RWPE1 (cell line): ENCODE measurements around the gene PPP1R11.
A peak's percentile ranks its signal among the peaks of the same experiment; 100 is the strongest.
"Not testable (repeated sequence)": the region's sequence is repeated elsewhere in the genome, so short reads cannot be mapped to it uniquely, and the experiment has no call there.

Experiments
- CTCF ChIA-PET: fragments of 350-600 bp; sonication (Branson Sonifier 250); formaldehyde crosslinking; extraction: SDS; loops from one replicate; lab custom pipeline; 2021; lab: Yijun Ruan, JAX
- POLR2A ChIA-PET: fragments of 400-600 bp; formaldehyde crosslinking; extraction: SDS; loops from one replicate; lab custom pipeline; 2020; ENCODE audit warnings: antibody characterized with exemption; ENCODE audit not compliant: low non-redundant PET; lab: Yijun Ruan, JAX
- DNase-seq: peaks from one replicate; pipeline ENCODE4 v3.0.0; 2012; ENCODE audit warnings: low spot score
- H3K27ac ChIP-seq: fragments of 450-650 bp; 2 replicates; pipeline ENCODE4 v1.5.1; 2017
- CTCF ChIP-seq: fragments of 450-650 bp; conservative IDR thresholded peaks from 2 replicates; pipeline ENCODE4 v1.5.1; 2017; ENCODE audit warnings: low read depth, mild to moderate bottlenecking

Gene PPP1R11

DNA sequence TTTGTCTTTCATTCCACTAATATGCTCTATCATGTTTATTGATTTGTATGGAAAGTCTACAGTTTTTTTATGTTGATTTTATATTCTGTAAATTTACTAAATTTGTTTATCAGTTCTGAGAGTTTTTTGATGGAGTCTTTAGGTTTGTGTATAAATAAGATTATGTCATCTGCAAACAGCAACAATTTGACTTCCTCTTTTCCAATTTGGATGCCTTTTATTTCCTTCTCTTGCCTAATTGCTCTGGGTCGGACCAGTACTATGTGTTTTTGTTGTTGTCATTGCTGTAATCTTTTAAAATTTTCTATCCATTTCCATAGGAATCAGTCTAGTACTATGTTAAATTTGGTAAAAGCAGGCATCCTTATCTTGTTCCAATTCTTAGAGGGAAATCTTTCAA lies 37.4 kb upstream of the PPP1R11 start:
- ChIA-PET CTCF (no interaction called here), POLR2A (no interaction called here)
- no peak overlapping the region for H3K27ac ChIP-seq
- TF ChIP-seq CTCF: no peak
- DNase-seq: no peak

GRCh38 chr6:30031381-30031780 lies 35.6 kb upstream of the PPP1R11 start:
- no peak for DNase-seq

DNA sequence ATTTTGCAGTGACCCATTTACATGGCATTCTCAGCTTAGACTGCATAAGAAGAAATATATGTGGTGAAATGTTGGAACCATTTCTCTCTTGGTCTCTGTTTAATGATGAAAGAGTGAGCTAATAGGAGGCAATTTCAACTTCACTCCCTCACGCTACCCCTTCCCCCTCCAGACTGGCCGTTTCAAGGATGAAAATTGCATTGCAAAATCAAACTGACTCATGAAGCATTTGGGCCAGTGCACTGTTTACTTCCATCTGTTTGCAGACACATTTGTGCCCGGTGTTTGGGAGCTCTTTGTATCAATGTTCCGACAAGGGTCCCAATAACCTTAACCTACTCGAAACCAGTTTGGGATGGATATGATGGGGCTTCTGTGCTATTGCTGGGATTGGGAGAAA lies 33.6 kb upstream of the PPP1R11 start:
- CTCF ChIA-PET: interaction anchor here (0.6 kb wide), 1 partner anchor 8 kb away, joined by 6 read pairs; no protein-coding TSS in a partner anchor
- POLR2A ChIA-PET, DNase-seq, H3K27ac ChIP-seq: not testable (repeated sequence)

More at GRCh38 chr6:30031381-30031780, 35.6 kb upstream of the PPP1R11 start:
- H3K27ac ChIP-seq: no peak overlapping the region
- TF ChIP-seq CTCF: no peak
- POLR2A ChIA-PET: no interaction called here
- CTCF ChIA-PET: interaction anchor here (0.6 to 0.8 kb wide), 2 partner anchors 335 to 1855 kb away, joined by 3 to 4 read pairs; no protein-coding TSS in a partner anchor

DNA sequence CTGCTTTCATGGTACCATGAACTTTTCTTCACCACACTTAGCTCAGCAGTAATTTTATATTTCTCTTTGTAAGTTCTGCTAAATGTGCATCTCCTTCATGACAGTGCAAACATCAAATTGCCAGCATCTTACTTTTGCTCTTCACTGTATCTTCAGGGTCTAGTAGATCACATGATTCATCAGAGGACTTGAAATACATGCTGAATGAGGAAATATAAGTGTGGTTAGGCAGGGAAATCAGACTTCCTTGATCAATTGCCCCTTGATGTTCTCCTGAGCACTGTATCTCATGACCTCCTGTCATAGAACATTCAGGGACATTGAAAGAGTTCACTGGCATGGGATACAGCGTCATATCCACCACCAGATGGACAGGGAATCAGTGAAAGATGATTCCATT lies 31.2 kb upstream of the PPP1R11 start:
- POLR2A ChIA-PET: no interaction called here
- no peak for DNase-seq
- TF ChIP-seq CTCF: no peak
- no peak overlapping the region for H3K27ac ChIP-seq
- CTCF ChIA-PET: no interaction called here

DNA sequence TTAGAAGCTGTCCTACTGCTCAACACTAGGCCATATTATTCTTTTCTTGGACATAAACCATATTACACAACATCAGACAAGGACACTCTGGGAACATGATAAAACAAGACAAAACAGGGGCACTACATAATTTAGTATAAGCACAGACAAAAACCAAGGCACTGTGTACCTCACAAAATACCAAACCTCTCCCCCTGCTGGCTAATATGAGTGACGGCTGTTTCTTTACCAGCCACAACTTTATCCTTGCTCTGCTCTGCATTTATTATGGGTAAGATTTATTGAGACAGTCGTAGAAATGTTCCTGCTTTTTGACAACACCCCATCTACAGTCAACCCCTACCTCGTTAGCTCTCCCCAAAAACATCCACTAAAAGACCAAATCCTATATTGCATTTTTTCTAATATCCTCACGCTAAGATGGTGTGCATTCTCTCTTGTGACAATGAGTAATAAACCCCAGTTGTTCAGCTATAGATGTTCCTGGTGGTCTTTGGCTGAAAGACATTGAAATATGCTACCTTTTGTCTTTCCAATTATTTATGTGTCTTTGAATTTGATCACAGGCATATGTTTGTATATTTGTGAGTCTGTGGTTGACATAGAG lies 29.7 kb upstream of the PPP1R11 start:
- H3K27ac ChIP-seq: no peak overlapping the region
- peak; percentile 38 for DNase-seq
- TF ChIP-seq CTCF: peak; percentile 55
- ChIA-PET POLR2A (no interaction called here), CTCF (interaction anchor here (0.6 to 0.9 kb wide), 5 partner anchors 9 to 135 kb away, joined by 3 read pairs; no protein-coding TSS in a partner anchor)

GRCh38 chr6:30041221-30041620 lies 25.8 kb upstream of the PPP1R11 start:
- no peak overlapping the region for H3K27ac ChIP-seq
- ChIA-PET CTCF (interaction anchor here (0.6 to 0.7 kb wide), 3 partner anchors 52 to 282 kb away, joined by 3 to 6 read pairs (median 4); no protein-coding TSS in a partner anchor), POLR2A (no interaction called here)
- TF ChIP-seq CTCF: no peak
- no peak for DNase-seq

GRCh38 chr6:30041821-30042220 lies 25.2 kb upstream of the PPP1R11 start:
- no peak for TF ChIP-seq CTCF
- no peak for DNase-seq
- ChIA-PET POLR2A (no interaction called here), CTCF (interaction anchor here (0.6 kb wide), 1 partner anchor 89 kb away, joined by 6 read pairs; no protein-coding TSS in a partner anchor)
- H3K27ac ChIP-seq: no peak overlapping the region
